ENCODE results near the gene PRMT1.

GRCh38 chr19:49654581-49654980 lies 22.5 kb upstream of the PRMT1 start:
- TF ChIP-seq, protein P1, sequence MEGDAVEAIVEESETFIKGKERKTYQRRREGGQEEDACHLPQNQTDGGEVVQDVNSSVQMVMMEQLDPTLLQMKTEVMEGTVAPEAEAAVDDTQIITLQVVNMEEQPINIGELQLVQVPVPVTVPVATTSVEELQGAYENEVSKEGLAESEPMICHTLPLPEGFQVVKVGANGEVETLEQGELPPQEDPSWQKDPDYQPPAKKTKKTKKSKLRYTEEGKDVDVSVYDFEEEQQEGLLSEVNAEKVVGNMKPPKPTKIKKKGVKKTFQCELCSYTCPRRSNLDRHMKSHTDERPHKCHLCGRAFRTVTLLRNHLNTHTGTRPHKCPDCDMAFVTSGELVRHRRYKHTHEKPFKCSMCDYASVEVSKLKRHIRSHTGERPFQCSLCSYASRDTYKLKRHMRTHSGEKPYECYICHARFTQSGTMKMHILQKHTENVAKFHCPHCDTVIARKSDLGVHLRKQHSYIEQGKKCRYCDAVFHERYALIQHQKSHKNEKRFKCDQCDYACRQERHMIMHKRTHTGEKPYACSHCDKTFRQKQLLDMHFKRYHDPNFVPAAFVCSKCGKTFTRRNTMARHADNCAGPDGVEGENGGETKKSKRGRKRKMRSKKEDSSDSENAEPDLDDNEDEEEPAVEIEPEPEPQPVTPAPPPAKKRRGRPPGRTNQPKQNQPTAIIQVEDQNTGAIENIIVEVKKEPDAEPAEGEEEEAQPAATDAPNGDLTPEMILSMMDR (IDR thresholded peaks at IDR 0.05), result no peak
- TF ChIP-seq POLR2A (IDR thresholded peaks at IDR 0.05), result no peak

Measured in right lobe of liver (tissue), 4 donors.